SK-N-SH (cell line): Measurements from ENCODE around the gene TAGLN2. TPM values are rescaled to one million over a fixed set of nuclear protein-coding genes. Genes with fewer than 3 reads are reported as not detected.

Source experiments
- CTCF ChIA-PET: fragments of 300-600, 350-600 bp; formaldehyde crosslinking; extraction: SDS; loops from one replicate; lab custom pipeline; 2021; lab: Yijun Ruan, JAX
- POLR2A ChIA-PET: fragments of 350-600 bp; sonication (Branson Sonifier 250); formaldehyde crosslinking; extraction: SDS; loops from one replicate; lab custom pipeline; 2020; ENCODE audit warnings: antibody characterized with exemption, inconsistent platforms; lab: Yijun Ruan, JAX
- DNase-seq: peaks from one replicate; pipeline ENCODE4 v3.0.0; 2012
- H2AFZ ChIP-seq: fragments of 200-600 bp; sonication (generic); 2 replicates; pipeline ENCODE4 v1.8.1; 2016; ENCODE audit warnings: antibody characterized with exemption, mild to moderate bottlenecking, low read depth
- H3F3A ChIP-seq: fragments of 200-600 bp; sonication (generic); replicated peaks from 2 replicates; pipeline ENCODE3; 2016; ENCODE audit warnings: antibody characterized with exemption, mild to moderate bottlenecking; ENCODE audit not compliant: insufficient read depth
- H3K27ac ChIP-seq, 2 experiments: fragments of 200-500 bp in 1 of 2; fragments of 200-600 bp in 1 of 2; sonication (Bioruptor generic) in 1 of 2; sonication (generic), shearing (Covaris generic) in 1 of 2; 2 replicates each; pipeline versions ENCODE4 v1.5.1 to v1.6.1; 2014 to 2016; ENCODE audit warnings: low read depth in 2 of 2, inconsistent platforms in 1 of 2, low read length in 1 of 2, mild to moderate bottlenecking in 1 of 2, mixed read lengths in 1 of 2
- H3K27me3 ChIP-seq: fragments of 200-600 bp; sonication (generic), shearing (Covaris generic); 2 replicates; pipeline ENCODE4 v1.6.1; 2016; ENCODE audit warnings: mixed run types; ENCODE audit not compliant: insufficient read depth
- H3K36me3 ChIP-seq, 2 experiments: fragments of 200-500 bp in 1 of 2; fragments of 200-600 bp in 1 of 2; sonication (Bioruptor generic) in 1 of 2; sonication (generic) in 1 of 2; replicated peaks in 1 of 2; 2 replicates each; pipeline versions ENCODE3 to v1.5.1; 2014 to 2016; ENCODE audit warnings: low read length in 1 of 2, mild to moderate bottlenecking in 1 of 2; ENCODE audit not compliant: insufficient read depth in 2 of 2, control insufficient read depth in 1 of 2
- H3K4me1 ChIP-seq, 2 experiments: fragments of 200-500 bp in 1 of 2; fragments of 200-600 bp in 1 of 2; sonication (Bioruptor generic) in 1 of 2; sonication (generic), shearing (Covaris generic) in 1 of 2; 2 replicates each; pipeline versions ENCODE4 v1.5.1 to v1.6.1; 2014 to 2016; ENCODE audit warnings: low read depth in 1 of 2, low read length in 1 of 2, mixed run types in 1 of 2; ENCODE audit not compliant: insufficient read depth in 2 of 2, control insufficient read depth in 1 of 2
- H3K4me2 ChIP-seq: fragments of 200-600 bp; sonication (generic), shearing (Covaris generic); 2 replicates; pipeline ENCODE4 v1.6.1; 2017; ENCODE audit warnings: mixed run types
- H3K4me3 ChIP-seq, 2 experiments: fragments of 200-500 bp in 1 of 2; fragments of 200-600 bp in 1 of 2; sonication (Bioruptor generic) in 1 of 2; sonication (generic), shearing (Covaris generic) in 1 of 2; 2 replicates each; pipeline versions ENCODE4 v1.5.1 to v1.8.1; 2014 to 2016; ENCODE audit warnings: low read depth in 2 of 2, inconsistent platforms in 1 of 2, low read length in 1 of 2, mild to moderate bottlenecking in 1 of 2, mixed read lengths in 1 of 2, moderate library complexity in 1 of 2
- H3K79me2 ChIP-seq: fragments of 200-600 bp; sonication (generic); 2 replicates; pipeline ENCODE4 v1.8.1; 2017; ENCODE audit warnings: mild to moderate bottlenecking; ENCODE audit not compliant: insufficient read depth
- H3K9ac ChIP-seq: fragments of 200-600 bp; sonication (generic); 2 replicates; pipeline ENCODE4 v1.6.1; 2017; ENCODE audit warnings: mixed run types
- H3K9me2 ChIP-seq: fragments of 200-600 bp; sonication (generic); 2 replicates; pipeline ENCODE4 v1.6.1; 2017; ENCODE audit warnings: mixed run types
- H3K9me3 ChIP-seq: fragments of 200-600 bp; sonication (generic); 2 replicates; pipeline ENCODE4 v1.6.1; 2017; ENCODE audit warnings: mixed run types, mild to moderate bottlenecking, moderate library complexity
- H4K20me1 ChIP-seq: fragments of 200-600 bp; sonication (generic); 2 replicates; pipeline ENCODE4 v1.6.1; 2017; ENCODE audit warnings: mild to moderate bottlenecking, mixed run types; ENCODE audit not compliant: insufficient read depth
- CHD2 ChIP-seq: fragments of 150-350 bp; IDR thresholded peaks from 2 replicates; pipeline ENCODE4 v1.6.1; 2018; ENCODE audit warnings: low read length; ENCODE audit not compliant: partially characterized antibody
- CTCF ChIP-seq: fragments of 200-600 bp; sonication (generic); IDR thresholded peaks from 2 replicates; pipeline ENCODE4 v1.6.1; 2017; ENCODE audit warnings: antibody characterized with exemption, mild to moderate bottlenecking, moderate library complexity
- EP300 ChIP-seq, 2 experiments: IDR thresholded peaks; 2 replicates each; pipeline versions ENCODE4 v1.4.0 to v1.6.1; 2012; ENCODE audit warnings: borderline replicate concordance in 1 of 2, low read depth in 1 of 2, low read length in 1 of 2
- FOXJ3 ChIP-seq: sonication (generic); formaldehyde crosslinking; IDR thresholded peaks from 2 replicates; pipeline ENCODE4 v1.5.1; 2020; ENCODE audit warnings: mild to moderate bottlenecking, missing genetic modification reagents
- FOXM1 ChIP-seq: IDR thresholded peaks from 2 replicates; pipeline ENCODE4 v1.4.0; 2012; ENCODE audit warnings: low read depth, mild to moderate bottlenecking
- GABPA ChIP-seq: IDR thresholded peaks from 2 replicates; pipeline ENCODE4 v1.4.0; 2012; ENCODE audit warnings: low read depth, mild to moderate bottlenecking
- GATA2 ChIP-seq: sonication (generic); formaldehyde crosslinking; IDR thresholded peaks from 2 replicates; pipeline ENCODE4 v1.5.0; 2020; ENCODE audit warnings: mild to moderate bottlenecking, missing genetic modification reagents
- JUND ChIP-seq: IDR thresholded peaks from 2 replicates; pipeline ENCODE4 v1.4.0; 2012
- MEF2A ChIP-seq: IDR thresholded peaks from 2 replicates; pipeline ENCODE4 v1.4.0; 2012; ENCODE audit warnings: low read depth, borderline replicate concordance
- MXI1 ChIP-seq: IDR thresholded peaks from 2 replicates; pipeline ENCODE4 v1.6.1; 2012; ENCODE audit warnings: mild to moderate bottlenecking, low read depth, low read length, improper control_type of control experiment
- NFIC ChIP-seq: IDR thresholded peaks from 2 replicates; pipeline ENCODE4 v1.4.0; 2012; ENCODE audit warnings: borderline replicate concordance
- NRF1 ChIP-seq: IDR thresholded peaks from 2 replicates; pipeline ENCODE4 v1.6.1; 2012; ENCODE audit warnings: low read depth, mild to moderate bottlenecking, low read length
- POLR2AphosphoS5 ChIP-seq: IDR thresholded peaks from 2 replicates; pipeline ENCODE4 v1.6.1; 2012; ENCODE audit warnings: low read depth, low read length
- RAD21 ChIP-seq: IDR thresholded peaks from 2 replicates; pipeline ENCODE4 v1.6.1; 2012; ENCODE audit warnings: mild to moderate bottlenecking, low read length
- RCOR1 ChIP-seq: fragments of 150-350 bp; IDR thresholded peaks from 2 replicates; pipeline ENCODE4 v1.6.1; 2017; ENCODE audit warnings: antibody characterized with exemption, low read length
- RFX5 ChIP-seq: IDR thresholded peaks from 2 replicates; pipeline ENCODE4 v1.6.1; 2012; ENCODE audit warnings: mild to moderate bottlenecking, improper control_type of control experiment, low read length
- RXRA ChIP-seq: IDR thresholded peaks from 2 replicates; pipeline ENCODE4 v1.4.0; 2012; ENCODE audit warnings: low read depth, mild to moderate bottlenecking, borderline replicate concordance
- SIN3A ChIP-seq: IDR thresholded peaks from 2 replicates; pipeline ENCODE4 v1.6.1; 2012; ENCODE audit warnings: low read depth, mild to moderate bottlenecking, low read length, moderate library complexity, borderline replicate concordance
- TAF1 ChIP-seq: IDR thresholded peaks from 2 replicates; pipeline ENCODE4 v1.6.1; 2012; ENCODE audit warnings: low read depth, mild to moderate bottlenecking, low read length, moderate library complexity, borderline replicate concordance
- TCF12 ChIP-seq: IDR thresholded peaks from 2 replicates; pipeline ENCODE4 v1.4.0; 2012
- YY1 ChIP-seq: IDR thresholded peaks from 2 replicates; pipeline ENCODE4 v1.4.0; 2012; ENCODE audit warnings: low read depth, mild to moderate bottlenecking
- ZBTB33 ChIP-seq: IDR thresholded peaks from 2 replicates; pipeline ENCODE4 v1.4.0; 2012; ENCODE audit warnings: low read depth, borderline replicate concordance
- whole genome bisulfite sequencing: methylation state at CpG from one replicate; pipeline ENCODE4 v1.1.6; 2017; ENCODE audit warnings: low lambda C conversion rate; 5-methylcytosine and 5-hydroxymethylcytosine counted together
- polyA plus RNA-seq, 3 experiments: library from polyadenylated mRNA; depleted of rRNA; stranded (reverse); fragments of >200 nt; gene quantifications; 2 replicates each; pipeline ENCODE4 v1.2.3, GENCODE V29; 2012
- TF ChIP-seq, protein P1 (sequence below): IDR thresholded peaks from 2 replicates; pipeline ENCODE4; 2012
- TF ChIP-seq, protein P2 (sequence below): IDR thresholded peaks from 2 replicates; pipeline ENCODE4 v1.6.1; 2012; ENCODE audit warnings: mild to moderate bottlenecking, low read depth, low read length, moderate library complexity
- TF ChIP-seq, protein P3 (sequence below): IDR thresholded peaks from 2 replicates; pipeline ENCODE4 v1.4.0; 2012; ENCODE audit warnings: low read depth, borderline replicate concordance
- TF ChIP-seq, protein P4 (sequence below): IDR thresholded peaks from 2 replicates; pipeline ENCODE4 v1.4.0; 2012; ENCODE audit warnings: low read depth

TAGLN2 gene
- polyA plus RNA-seq, 1 of the 3 experiments (the other 2 are of a cell fraction), result 646 TPM

DNA sequence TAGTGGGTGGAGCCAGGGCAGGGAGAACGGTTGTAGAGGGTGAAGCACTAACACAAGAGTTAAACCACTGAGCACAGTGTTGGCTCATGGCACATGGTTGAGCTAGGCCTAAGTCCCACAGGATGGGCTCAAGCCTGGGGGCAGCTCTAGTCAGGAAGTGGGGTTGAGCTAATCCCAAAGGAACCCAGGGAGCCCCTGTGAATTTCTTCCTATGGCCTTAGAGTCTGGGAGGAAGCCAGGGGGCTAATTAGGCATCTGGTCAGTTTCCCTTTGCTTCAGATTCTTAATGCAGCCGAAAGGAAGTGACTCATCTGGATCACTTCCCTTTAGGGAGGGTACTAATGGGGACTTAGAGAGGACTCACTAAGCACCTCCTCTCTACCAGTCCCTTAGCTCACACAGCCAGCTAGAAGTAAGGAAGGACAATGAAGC, 35.5 kb downstream of the TAGLN2 start:
- CTCF ChIA-PET, result interaction anchor here (0.6 to 14.6 kb wide), 20 partner anchors 9 to 1130 kb away, joined by 3 to 533 read pairs (median 7); partner anchors contain the start of genes DUSP23 and FCRL6
- peak; percentile 39 for DNase-seq
- Histone ChIP-seq H3K36me3 (no peaks in the 10 kb centered on the region), H3K9ac (peak overlapping the region; percentile 28; the same call in 1 of the 2 replicates), H3K79me2 (no peaks in the 10 kb centered on the region), H3K4me2 (peak overlapping the region; percentile 41; the same call in 1 of the 2 replicates), H3K27ac (peak overlapping the region; percentile 78 to 94), H3K4me1 (peaks cover 13 to 25% of the 10 kb centered on the region in 2 experiments), H3K4me3 (no peak overlapping the region), H4K20me1 (no peaks in the 10 kb centered on the region), H3K9me3 (no peaks in the 10 kb centered on the region), H3F3A (peaks cover 9% of the 10 kb centered on the region), H3K27me3 (no peaks in the 10 kb centered on the region), H2AFZ (peak overlapping the region; percentile 61), H3K9me2 (no peaks in the 10 kb centered on the region)
- 20% methylated on average over 2 of the region's 2 CpGs for WGBS
- POLR2A ChIA-PET, result interaction anchor here (1.8 kb wide), 1 partner anchor 91 kb away, joined by 6 read pairs; no protein-coding TSS in a partner anchor
- TF ChIP-seq FOXM1 (no peak), CHD2 (no peak), TAF1 (no peak), CTCF (no peak), YY1 (no peak), GATA2 (CRISPR knock-in tag) (no peak), MXI1 (no peak), TCF12 (peak; percentile 90), JUND (peak; percentile 85), SIN3A (peak; percentile 33; the same call in 1 of the 2 replicates), RCOR1 (no peak), FOXJ3 (CRISPR knock-in tag) (no peak), RXRA (peak; percentile 42; the same call in 1 of the 2 replicates), ZBTB33 (no peak), NRF1 (no peak), RAD21 (no peak), RFX5 (no peak), GABPA (peak; percentile 47), EP300 (IDR thresholded peaks at IDR 0.05; ENCODE audit: borderline replicate concordance in 1 of 2, low read depth in 1 of 2, low read length in 1 of 2) (peak in 1 of 2 experiments; percentile 77; a peak in 1 of 4 replicates), POLR2AphosphoS5 (peak; percentile 77; the same call in 1 of the 2 replicates), MEF2A (no peak; the same call in 1 of the 2 replicates), NFIC (peak; percentile 94)
- TF ChIP-seq, protein P1, sequence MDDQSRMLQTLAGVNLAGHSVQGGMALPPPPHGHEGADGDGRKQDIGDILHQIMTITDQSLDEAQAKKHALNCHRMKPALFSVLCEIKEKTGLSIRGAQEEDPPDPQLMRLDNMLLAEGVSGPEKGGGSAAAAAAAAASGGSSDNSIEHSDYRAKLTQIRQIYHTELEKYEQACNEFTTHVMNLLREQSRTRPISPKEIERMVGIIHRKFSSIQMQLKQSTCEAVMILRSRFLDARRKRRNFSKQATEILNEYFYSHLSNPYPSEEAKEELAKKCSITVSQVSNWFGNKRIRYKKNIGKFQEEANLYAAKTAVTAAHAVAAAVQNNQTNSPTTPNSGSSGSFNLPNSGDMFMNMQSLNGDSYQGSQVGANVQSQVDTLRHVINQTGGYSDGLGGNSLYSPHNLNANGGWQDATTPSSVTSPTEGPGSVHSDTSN, result peak; percentile 52; the same call in 1 of the 2 replicates
- TF ChIP-seq, protein P2, sequence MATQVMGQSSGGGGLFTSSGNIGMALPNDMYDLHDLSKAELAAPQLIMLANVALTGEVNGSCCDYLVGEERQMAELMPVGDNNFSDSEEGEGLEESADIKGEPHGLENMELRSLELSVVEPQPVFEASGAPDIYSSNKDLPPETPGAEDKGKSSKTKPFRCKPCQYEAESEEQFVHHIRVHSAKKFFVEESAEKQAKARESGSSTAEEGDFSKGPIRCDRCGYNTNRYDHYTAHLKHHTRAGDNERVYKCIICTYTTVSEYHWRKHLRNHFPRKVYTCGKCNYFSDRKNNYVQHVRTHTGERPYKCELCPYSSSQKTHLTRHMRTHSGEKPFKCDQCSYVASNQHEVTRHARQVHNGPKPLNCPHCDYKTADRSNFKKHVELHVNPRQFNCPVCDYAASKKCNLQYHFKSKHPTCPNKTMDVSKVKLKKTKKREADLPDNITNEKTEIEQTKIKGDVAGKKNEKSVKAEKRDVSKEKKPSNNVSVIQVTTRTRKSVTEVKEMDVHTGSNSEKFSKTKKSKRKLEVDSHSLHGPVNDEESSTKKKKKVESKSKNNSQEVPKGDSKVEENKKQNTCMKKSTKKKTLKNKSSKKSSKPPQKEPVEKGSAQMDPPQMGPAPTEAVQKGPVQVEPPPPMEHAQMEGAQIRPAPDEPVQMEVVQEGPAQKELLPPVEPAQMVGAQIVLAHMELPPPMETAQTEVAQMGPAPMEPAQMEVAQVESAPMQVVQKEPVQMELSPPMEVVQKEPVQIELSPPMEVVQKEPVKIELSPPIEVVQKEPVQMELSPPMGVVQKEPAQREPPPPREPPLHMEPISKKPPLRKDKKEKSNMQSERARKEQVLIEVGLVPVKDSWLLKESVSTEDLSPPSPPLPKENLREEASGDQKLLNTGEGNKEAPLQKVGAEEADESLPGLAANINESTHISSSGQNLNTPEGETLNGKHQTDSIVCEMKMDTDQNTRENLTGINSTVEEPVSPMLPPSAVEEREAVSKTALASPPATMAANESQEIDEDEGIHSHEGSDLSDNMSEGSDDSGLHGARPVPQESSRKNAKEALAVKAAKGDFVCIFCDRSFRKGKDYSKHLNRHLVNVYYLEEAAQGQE, result no peak
- TF ChIP-seq, protein P3, sequence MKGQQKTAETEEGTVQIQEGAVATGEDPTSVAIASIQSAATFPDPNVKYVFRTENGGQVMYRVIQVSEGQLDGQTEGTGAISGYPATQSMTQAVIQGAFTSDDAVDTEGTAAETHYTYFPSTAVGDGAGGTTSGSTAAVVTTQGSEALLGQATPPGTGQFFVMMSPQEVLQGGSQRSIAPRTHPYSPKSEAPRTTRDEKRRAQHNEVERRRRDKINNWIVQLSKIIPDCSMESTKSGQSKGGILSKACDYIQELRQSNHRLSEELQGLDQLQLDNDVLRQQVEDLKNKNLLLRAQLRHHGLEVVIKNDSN, result no peak
- TF ChIP-seq, protein P4, sequence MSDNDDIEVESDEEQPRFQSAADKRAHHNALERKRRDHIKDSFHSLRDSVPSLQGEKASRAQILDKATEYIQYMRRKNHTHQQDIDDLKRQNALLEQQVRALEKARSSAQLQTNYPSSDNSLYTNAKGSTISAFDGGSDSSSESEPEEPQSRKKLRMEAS, result peak; percentile 96
